ENCODE results near the gene ESR1.
"Not testable (repeated sequence)": the region's sequence is repeated elsewhere in the genome, so short reads cannot be mapped to it uniquely, and the experiment has no call there.

DNA sequence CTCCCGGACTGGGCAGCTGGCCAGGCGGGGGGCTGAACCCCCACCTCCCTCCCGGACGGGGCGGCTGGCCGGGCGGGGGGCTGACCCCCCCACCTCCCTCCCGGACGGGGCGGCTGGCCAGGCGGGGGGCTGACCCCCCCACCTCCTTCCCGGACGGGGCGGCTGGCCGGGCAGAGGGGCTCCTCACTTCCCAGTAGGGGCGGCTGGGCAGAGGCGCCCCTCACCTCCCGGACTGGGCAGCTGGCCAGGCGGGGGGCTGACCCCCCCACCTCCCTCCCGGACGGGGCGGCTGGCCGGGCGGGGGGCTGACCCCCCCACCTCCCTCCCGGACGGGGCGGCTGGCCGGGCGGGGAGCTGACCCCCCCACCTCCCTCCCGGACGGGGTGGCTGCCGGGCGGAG lies 91.7 kb downstream of the ESR1 start:
- TF ChIP-seq, protein P1, sequence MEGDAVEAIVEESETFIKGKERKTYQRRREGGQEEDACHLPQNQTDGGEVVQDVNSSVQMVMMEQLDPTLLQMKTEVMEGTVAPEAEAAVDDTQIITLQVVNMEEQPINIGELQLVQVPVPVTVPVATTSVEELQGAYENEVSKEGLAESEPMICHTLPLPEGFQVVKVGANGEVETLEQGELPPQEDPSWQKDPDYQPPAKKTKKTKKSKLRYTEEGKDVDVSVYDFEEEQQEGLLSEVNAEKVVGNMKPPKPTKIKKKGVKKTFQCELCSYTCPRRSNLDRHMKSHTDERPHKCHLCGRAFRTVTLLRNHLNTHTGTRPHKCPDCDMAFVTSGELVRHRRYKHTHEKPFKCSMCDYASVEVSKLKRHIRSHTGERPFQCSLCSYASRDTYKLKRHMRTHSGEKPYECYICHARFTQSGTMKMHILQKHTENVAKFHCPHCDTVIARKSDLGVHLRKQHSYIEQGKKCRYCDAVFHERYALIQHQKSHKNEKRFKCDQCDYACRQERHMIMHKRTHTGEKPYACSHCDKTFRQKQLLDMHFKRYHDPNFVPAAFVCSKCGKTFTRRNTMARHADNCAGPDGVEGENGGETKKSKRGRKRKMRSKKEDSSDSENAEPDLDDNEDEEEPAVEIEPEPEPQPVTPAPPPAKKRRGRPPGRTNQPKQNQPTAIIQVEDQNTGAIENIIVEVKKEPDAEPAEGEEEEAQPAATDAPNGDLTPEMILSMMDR (IDR thresholded peaks at IDR 0.05; ENCODE audit: extremely low read depth in 1 of 2, insufficient read depth in 1 of 2, low read depth in 1 of 2, low read length in 2 of 2), result not testable (repeated sequence)
- TF ChIP-seq, protein P2, sequence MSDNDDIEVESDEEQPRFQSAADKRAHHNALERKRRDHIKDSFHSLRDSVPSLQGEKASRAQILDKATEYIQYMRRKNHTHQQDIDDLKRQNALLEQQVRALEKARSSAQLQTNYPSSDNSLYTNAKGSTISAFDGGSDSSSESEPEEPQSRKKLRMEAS (IDR thresholded peaks at IDR 0.05; ENCODE audit: insufficient read depth, insufficient read length), result not testable (repeated sequence)
- not testable (repeated sequence) for TF ChIP-seq POLR2AphosphoS5 (IDR thresholded peaks at IDR 0.05; ENCODE audit: insufficient read depth, low read depth, low read length); JUN (IDR thresholded peaks at IDR 0.05; ENCODE audit: borderline replicate concordance, insufficient read depth, insufficient read length, low read depth); MYC (IDR thresholded peaks at IDR 0.05; ENCODE audit: low read depth, low read length); POLR2A (IDR thresholded peaks at IDR 0.05; ENCODE audit: low read depth, low read length); EZH2 (IDR thresholded peaks at IDR 0.05; ENCODE audit: borderline replicate concordance, low read depth, low read length, severe bottlenecking); FOS (IDR thresholded peaks at IDR 0.05; ENCODE audit: borderline replicate concordance, insufficient read depth, low read length); GATA2 (IDR thresholded peaks at IDR 0.05; ENCODE audit: insufficient read depth, insufficient read length, low read depth, low read length)
